HG03571 (cell line): ENCODE data around the gene IAH1.
"Not testable (repeated sequence)": the region's sequence is repeated elsewhere in the genome, so short reads cannot be mapped to it uniquely, and the experiment has no call there.

Experiments used
- ATAC-seq: cut with Tn5 transposase; IDR thresholded peaks from one replicate; pipeline ENCODE4 v1.9.1; 2021; ENCODE audit not compliant: unreplicated experiment

The IAH1 gene

GRCh38 chr2:9473308-9473984 is 905 bp upstream of the IAH1 start:
- ATAC-seq = no peak

DNA sequence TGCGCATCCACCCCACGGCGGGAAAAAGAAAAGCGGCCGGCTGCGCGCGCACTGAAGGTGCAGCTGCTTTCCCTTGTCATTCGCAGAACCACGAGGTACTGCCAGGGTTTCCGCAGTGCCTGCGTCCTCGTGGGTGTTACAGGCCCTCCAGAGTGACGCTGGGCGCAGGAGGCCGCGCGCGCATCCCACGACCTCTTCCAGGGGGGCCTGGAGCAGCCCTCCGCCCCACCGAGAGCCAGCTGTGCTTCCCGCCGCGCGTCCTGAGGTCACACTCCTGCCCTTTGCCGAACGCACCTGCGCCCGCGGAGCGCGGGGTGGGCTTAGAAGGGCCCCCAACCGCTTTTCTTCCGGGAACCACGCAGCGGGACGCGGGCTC is 378 bp upstream of the IAH1 start:
- no peak for ATAC-seq

DNA sequence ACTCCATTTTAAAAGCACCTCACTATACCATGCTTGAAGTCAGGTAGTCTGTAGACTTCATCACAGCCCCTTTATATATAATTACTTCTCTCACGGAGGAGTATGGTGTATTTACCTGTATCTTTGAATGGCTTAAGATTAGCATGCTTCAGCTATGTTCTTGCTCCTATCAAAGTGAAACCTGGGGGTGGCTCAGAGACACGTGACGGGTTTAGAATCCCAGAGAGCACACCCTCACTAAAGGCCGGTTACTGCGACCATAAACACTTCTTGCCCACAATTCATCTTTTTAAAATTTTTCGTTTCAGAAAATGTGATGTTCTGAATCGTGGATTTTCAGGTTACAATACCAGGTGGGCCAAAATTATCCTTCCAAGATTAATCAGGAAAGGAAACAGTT is 3.6 kb downstream of the IAH1 start:
- ATAC-seq = no peak

DNA sequence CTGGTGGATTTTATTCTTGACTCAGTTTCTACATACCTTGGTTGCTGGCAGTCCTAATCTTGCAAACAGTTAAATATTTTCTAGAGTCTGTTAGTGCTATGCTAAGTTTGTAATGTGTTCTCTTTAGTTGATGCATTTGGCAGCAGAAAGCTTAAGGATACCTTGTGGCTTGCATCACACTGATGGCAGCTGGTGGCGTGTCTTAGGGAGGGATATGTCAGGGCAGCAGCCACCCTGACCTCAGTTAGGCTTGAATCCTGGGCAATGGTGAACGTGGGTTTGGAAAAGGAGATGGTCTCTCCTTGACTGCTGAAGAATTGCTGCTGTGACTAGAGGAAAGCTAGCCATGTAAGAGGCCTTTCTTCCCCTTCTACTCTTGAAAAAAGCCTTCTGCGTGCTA is 4.2 kb downstream of the IAH1 start:
- ATAC-seq = no peak

- no peak for ATAC-seq
These were observed 5.8 kb downstream of the IAH1 start for GRCh38 chr2:9480157-9480556.

DNA sequence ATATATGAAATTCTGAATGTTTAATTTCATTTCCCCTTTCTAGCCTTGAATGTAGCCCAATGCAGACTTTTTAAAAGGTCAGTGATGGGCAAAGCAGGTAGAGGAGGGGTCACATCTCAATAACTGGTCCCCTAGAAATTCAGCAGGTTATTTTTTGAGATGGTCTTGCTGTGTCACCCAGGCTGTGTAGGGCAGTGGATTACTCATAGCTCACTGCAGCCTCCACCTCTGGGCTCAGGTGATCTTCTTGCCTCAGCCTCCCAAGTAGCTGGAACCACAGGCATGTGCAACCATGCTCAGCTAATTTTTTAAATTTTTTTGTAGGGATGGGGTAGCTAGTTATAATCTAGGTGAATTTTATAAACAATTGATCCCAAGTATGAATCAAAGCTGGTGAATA is 8.8 kb downstream of the IAH1 start:
- no peak for ATAC-seq

GRCh38 chr2:9484533-9484932 is 10.2 kb downstream of the IAH1 start:
- ATAC-seq = no peak

DNA sequence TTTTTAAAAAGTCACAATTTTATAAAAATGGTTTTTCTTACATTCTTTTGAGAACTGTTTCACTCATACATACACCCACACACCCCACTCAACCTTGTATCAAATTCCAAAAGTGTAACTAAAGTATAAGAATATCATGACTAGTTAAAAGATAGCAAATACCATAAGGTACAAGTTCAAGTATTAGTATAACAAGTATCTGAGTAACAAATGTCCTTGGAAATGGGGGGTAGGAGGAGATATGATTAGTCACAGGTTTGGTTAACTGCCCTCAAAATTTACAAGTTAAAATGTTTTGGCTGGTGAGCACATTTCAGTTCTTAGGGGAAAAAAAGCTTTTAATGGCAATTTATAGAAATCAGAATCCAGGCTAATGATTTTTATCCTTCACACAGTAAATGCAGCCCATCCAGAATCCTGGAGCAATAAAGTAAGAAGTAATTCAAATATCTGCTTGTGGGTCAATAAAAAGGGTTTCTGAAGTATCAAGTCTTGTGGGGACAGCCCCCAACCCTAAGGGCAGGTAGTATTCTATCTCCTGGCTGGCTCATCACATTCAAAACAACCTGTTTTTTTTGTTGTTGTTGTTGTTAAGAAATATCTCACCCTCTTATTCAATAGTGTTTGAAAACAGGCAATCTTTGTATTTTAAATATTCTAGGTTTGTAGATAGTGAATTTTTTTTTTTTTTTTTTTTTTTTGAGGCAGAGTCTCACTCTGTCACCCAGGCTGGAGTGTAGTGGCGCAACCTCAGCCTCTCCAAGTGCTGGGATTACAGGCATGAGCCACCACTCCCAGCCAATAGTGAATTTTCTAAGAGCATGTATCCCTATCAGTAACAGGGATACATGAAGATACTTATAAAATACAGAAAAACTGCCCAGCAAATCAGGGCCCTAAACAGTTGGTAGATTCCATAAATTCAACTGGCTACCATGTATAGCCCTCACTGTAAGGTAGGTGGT is 14.5 kb downstream of the IAH1 start:
- ATAC-seq = no peak

- no peak for ATAC-seq
These were observed 16.4 kb downstream of the IAH1 start for GRCh38 chr2:9490789-9491188.

- no peak for ATAC-seq
These were observed 18.6 kb downstream of the IAH1 start for GRCh38 chr2:9492927-9493326.

DNA sequence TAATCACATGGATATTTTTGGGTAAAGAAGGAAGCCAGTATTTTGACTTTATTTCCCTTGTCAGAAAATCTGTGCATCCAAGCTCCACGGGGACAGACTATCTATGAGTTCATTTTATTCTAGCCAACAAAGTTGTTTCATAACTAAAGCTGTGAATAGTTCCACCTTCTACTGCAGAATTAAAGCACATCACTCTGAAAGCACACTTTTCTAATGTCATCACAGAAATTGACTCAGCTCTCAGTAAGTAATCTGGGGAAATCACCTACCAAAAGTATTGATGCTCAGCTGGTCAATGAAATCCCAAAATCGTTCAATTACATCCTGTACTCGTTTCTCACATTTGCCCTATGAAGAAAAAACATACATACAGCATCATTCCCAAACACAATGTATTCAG is 19.1 kb downstream of the IAH1 start:
- no peak for ATAC-seq

DNA sequence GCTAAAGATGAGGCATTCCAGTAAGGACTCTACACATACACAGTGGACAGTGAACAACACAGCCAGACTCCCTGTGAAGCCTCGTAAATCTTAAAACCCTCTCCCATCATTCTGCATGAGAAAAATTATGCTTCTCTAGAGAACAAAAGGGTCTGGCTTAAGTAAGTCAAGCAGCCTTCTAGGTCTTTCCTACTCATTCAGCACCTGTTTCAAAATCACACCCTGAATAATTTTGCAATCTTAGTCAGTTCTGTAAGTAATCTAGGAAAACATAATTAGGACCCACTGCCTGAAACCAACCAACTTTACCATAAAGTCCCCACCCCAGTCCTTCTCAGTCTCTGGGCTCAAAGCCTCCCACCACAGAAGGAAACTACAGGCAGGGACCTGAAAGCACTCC is 19.7 kb downstream of the IAH1 start:
- ATAC-seq = no peak

- ATAC-seq = no peak
These were observed 22.7 kb downstream of the IAH1 start for GRCh38 chr2:9497017-9497416.

DNA sequence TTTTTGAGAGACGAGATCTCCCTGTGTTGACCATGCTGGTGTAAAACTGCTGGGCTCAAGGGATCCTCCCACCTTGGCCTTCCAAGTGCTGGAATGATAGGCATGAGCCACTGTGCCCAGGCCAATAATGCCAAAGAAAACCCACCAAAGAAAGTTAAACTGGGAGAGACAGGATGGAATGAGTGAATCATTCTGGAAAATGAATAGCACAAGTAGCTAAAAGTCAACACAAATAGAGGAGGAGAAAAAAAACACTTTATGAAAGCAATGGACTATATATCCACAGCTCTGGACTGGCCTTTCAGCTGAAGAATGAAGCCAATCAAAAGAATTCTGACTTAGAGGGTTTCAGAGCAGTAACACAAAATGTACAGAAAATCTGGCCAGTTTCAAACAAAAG is 23.9 kb downstream of the IAH1 start:
- ATAC-seq = no peak

DNA sequence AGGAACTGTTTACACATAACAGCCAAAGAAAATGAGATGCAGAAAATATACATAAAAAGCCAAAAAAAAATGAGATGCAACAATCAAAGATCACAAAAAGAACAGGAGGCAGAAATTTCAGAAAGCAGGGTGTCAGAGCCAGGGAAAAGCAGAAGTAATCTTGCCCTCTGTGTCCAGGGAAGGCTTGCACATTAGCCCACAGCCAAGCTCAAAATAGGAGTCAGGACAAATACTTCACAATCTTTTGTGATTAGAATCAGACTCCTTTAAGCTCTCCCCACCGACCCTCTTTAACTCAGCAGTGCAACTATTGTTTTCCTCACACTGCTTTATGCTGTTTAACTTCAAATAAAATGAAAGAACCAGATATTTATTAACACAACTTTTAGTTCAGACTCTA is 34.6 kb downstream of the IAH1 start:
- ATAC-seq = no peak

GRCh38 chr2:9513946-9514345 is 39.6 kb downstream of the IAH1 start:
- not testable (repeated sequence) for ATAC-seq

GRCh38 chr2:9517118-9517782 is 42.9 kb downstream of the IAH1 start:
- ATAC-seq = no peak

- ATAC-seq = no peak
These were observed 43.8 kb downstream of the IAH1 start for GRCh38 chr2:9518163-9518562.

- no peak for ATAC-seq
These were observed 44.4 kb downstream of the IAH1 start for GRCh38 chr2:9518780-9519179.

GRCh38 chr2:9519250-9519649 is 44.9 kb downstream of the IAH1 start:
- ATAC-seq = no peak

GRCh38 chr2:9524291-9524690 is 49.9 kb downstream of the IAH1 start:
- no peak for ATAC-seq

- ATAC-seq = no peak
These were observed 50.9 kb downstream of the IAH1 start for GRCh38 chr2:9525266-9525665.
